T-cell (primary cell): ENCODE measurements around the gene PLA2G15. TPM values are rescaled to one million over a fixed set of nuclear protein-coding genes. Genes with fewer than 3 reads are reported as not detected.

ENCODE experiments used
- ATAC-seq, 4 experiments: fragments of 200-7000 bp in 3 of 4; fragments of 150-1000 bp in 1 of 4; cut with Tn5 transposase; replicated peaks in 1 of 4; 1 replicate in 3 of 4; 2 replicates in 1 of 4; pipeline ENCODE4 v1.10.0; 2021; ENCODE audit warnings: moderate library complexity in 3 of 4, mild to moderate bottlenecking in 2 of 4, moderate number of reproducible peaks in 1 of 4
- CTCF ChIA-PET, 2 donors: fragments of 300-600 bp; sonication (Branson Sonifier 250); formaldehyde crosslinking; loops; one replicate each; lab custom pipeline; 2022; ENCODE audit warnings: antibody characterized with exemption in 2 of 2; lab: Charles Lee
- POLR2A ChIA-PET, 2 donors: fragments of 300-600 bp; sonication (Branson Sonifier 250); formaldehyde crosslinking; loops; one replicate each; lab custom pipeline; 2022; ENCODE audit warnings: antibody characterized with exemption in 2 of 2; lab: Charles Lee
- DNase-seq, 35 experiments: peaks; one replicate each; pipeline versions ENCODE4 v3.0.0 to v3.0.0-alpha.2; 2013 to 2023
- H3K27ac ChIP-seq: one replicate; pipeline ENCODE4 v1.5.1; 2013; ENCODE audit warnings: low read length
- H3K27me3 ChIP-seq, 2 experiments: replicated peaks in 1 of 2; 1 replicate in 1 of 2; 2 replicates in 1 of 2; pipeline versions ENCODE4 v1.6.1 to v1.7.0; 2013; ENCODE audit warnings: low read length in 1 of 2, mixed read lengths in 1 of 2; ENCODE audit not compliant: control insufficient read depth in 2 of 2, insufficient read depth in 2 of 2; ENCODE audit errors: extremely low read depth in 1 of 2
- H3K36me3 ChIP-seq, 2 donors: 1 replicate in 1 of 2; 2 replicates in 1 of 2; pipeline versions ENCODE4 v1.6.1 to v1.7.0; 2013; ENCODE audit warnings: low read length in 1 of 2; ENCODE audit not compliant: control insufficient read depth in 2 of 2, insufficient read depth in 1 of 2; ENCODE audit errors: extremely low read depth in 1 of 2
- H3K4me1 ChIP-seq, 2 experiments: 1 replicate in 1 of 2; 2 replicates in 1 of 2; pipeline versions ENCODE4 v1.6.1 to v1.7.0; 2013; ENCODE audit warnings: low read length in 2 of 2, mixed read lengths in 1 of 2; ENCODE audit not compliant: insufficient read depth in 2 of 2, control insufficient read depth in 1 of 2; ENCODE audit errors: extremely low read depth in 1 of 2
- H3K4me3 ChIP-seq, 2 donors: 1 replicate in 1 of 2; 2 replicates in 1 of 2; pipeline versions ENCODE4 v1.5.1 to v1.7.0; 2013; ENCODE audit warnings: mild to moderate bottlenecking in 2 of 2, low read length in 1 of 2, moderate library complexity in 1 of 2; ENCODE audit not compliant: control insufficient read depth in 1 of 2; ENCODE audit errors: extremely low read depth in 1 of 2
- H3K9me3 ChIP-seq: 2 replicates; pipeline ENCODE4 v1.7.0; 2013
- H3K27ac Mint-ChIP-seq, 2 donors: one replicate each; pipeline ENCODE4 v1.8.0; 2020 to 2021; ENCODE audit warnings: mild to moderate bottlenecking in 2 of 2, mixed read lengths in 2 of 2
- H3K27me3 Mint-ChIP-seq, 2 donors: one replicate each; pipeline ENCODE4 v1.8.0; 2021 to 2022; ENCODE audit warnings: mixed read lengths in 2 of 2
- H3K36me3 Mint-ChIP-seq: one replicate; pipeline ENCODE4 v1.8.0; 2021; ENCODE audit warnings: mixed read lengths
- H3K4me1 Mint-ChIP-seq, 3 donors: one replicate each; pipeline ENCODE4 v1.8.0; 2020 to 2022; ENCODE audit warnings: mixed read lengths in 3 of 3, mild to moderate bottlenecking in 1 of 3
- H3K4me3 Mint-ChIP-seq, 3 donors: one replicate each; pipeline ENCODE4 v1.8.0; 2020 to 2022; ENCODE audit warnings: mild to moderate bottlenecking in 3 of 3, mixed read lengths in 3 of 3, moderate library complexity in 3 of 3
- H3K9me3 Mint-ChIP-seq, 3 donors: one replicate each; pipeline ENCODE4 v1.8.0; 2020 to 2022; ENCODE audit warnings: mixed read lengths in 3 of 3
- WGBS: methylation state at CpG from one replicate; pipeline ENCODE4 v1.1.5; 2013; ENCODE audit warnings: missing lambda C conversion rate; ENCODE audit not compliant: insufficient coverage; 5-methylcytosine and 5-hydroxymethylcytosine counted together
- total RNA-seq, 35 experiments: library from RNA in 6 of 35; stranded (reverse) in 6 of 35; fragments of 120-200 nt in 1 of 35; gene quantifications; one replicate each; pipeline versions ENCODE4 v1.2.1 to v1.2.4 and lab custom pipeline; 2013 to 2026

The PLA2G15 gene
- total RNA-seq, 5 donors from 2014 or later (not counting 1 experiment from before 2014, with no cell fraction given) = 8.7 to 16.4 (median 10.9) TPM

DNA sequence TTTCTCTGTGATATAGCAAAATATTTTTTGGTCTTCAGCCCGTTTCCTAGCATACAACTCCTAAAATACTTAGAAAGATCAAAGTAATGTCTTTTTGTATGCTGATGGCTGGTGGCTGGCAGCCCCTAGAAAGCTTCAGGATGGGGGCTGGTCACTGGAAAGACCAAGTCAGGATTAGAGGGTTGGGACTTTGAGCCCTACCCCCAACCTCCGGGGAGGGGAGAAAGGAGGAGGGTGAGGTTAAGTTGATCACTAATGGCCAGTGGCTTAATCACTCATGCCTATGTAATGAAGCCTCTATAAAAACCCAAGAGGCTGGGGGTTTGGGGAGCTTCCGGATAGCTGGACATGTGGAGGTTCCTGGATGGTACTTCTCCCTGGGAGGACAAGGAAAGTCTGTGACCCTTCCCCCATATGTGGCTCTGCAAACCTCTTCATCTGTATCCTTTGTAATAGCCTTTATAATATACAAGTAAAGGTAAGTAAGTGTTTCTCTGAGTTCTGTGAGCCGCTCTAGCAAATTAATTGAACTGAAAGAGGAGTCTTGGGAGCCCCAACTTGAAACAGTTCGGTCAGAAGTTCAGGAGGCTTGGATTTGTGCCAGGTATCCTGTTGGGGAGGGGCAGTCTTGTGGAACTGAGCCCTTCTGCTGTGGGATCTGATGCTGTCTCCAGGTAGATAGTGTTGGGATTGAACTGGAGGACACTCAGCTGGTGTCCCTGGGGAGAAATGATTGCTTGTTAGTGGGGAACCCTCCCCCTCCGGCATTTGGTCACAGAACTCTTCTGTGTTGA is 22.6 kb downstream of the PLA2G15 start:
- ATAC-seq = no peak
- Histone ChIP-seq H3K9me3 (no peaks in the 10 kb centered on the region), H3K27ac (peak overlapping the region; percentile 75), H3K27me3 (no peaks in the 10 kb centered on the region), H3K4me3 (no peak overlapping the region), H3K4me1 (peaks cover 55 to 87% of the 10 kb centered on the region in 2 experiments), H3K36me3 (peaks cover 4 to 24% of the 10 kb centered on the region in 2 donors)
- ChIA-PET POLR2A (interaction anchor here (0.6 to 1.0 kb wide), 3 partner anchors 18 to 20 kb away, joined by 3 to 5 read pairs (median 3); no protein-coding TSS in a partner anchor), CTCF (interaction anchor here in 1 of 2 donors (0.5 to 1.2 kb wide), 3 partner anchors 18 to 49 kb away, joined by 3 to 4 read pairs (median 4); partner anchors contain the start of genes PRMT7 and SLC7A6OS)
- peaks cover 7% of the 10 kb centered on the region for H3K36me3 Mint-ChIP-seq
- peak overlapping the region; percentile 39 to 96 (median 45) for H3K4me3 Mint-ChIP-seq
- WGBS = 80% methylated on average over 2 of the region's 6 CpGs
- H3K4me1 Mint-ChIP-seq = peaks cover 74 to 86% (median 83%) of the 10 kb centered on the region in 3 donors
- no peaks in the 10 kb centered on the region for H3K27me3 Mint-ChIP-seq
- H3K27ac Mint-ChIP-seq = peak overlapping the region; percentile 90 to 100
- no peaks in the 10 kb centered on the region for H3K9me3 Mint-ChIP-seq
- no peak for DNase-seq

DNA sequence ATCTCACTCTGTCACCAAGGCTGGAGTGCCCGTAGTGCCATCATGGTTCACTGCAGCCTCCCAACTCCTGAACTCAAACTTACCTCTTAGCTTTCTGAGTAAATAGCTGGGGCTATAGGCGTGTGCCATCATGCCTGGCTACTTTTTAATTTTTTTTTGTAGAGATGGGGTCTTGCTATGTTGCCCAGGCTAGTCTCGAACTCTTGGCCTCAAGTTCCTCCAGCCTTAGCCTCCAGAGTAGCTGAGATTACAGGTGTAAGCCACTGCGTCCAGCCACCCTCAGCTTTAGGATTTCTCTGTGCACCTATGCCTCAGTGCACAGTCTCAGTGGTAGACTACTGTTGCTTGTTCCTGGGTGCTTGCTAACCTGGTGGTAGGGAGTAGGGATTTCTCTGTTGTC is 24.6 kb downstream of the PLA2G15 start:
- Histone ChIP-seq H3K4me1 (peaks cover 75 to 94% of the 10 kb centered on the region in 2 experiments), H3K27me3 (no peaks in the 10 kb centered on the region), H3K27ac (peak overlapping the region; percentile 75), H3K9me3 (no peaks in the 10 kb centered on the region), H3K4me3 (no peak overlapping the region), H3K36me3 (peaks cover 4 to 38% of the 10 kb centered on the region in 2 donors)
- DNase-seq = no peak
- Mint-ChIP-seq H3K4me1 (peaks cover 83 to 94% (median 92%) of the 10 kb centered on the region in 3 donors), H3K27ac (peak overlapping the region; percentile 98 to 100), H3K4me3 (peak overlapping the region in 2 of 3 donors; percentile 21 to 51), H3K9me3 (no peaks in the 10 kb centered on the region), H3K36me3 (peaks cover 23% of the 10 kb centered on the region), H3K27me3 (no peaks in the 10 kb centered on the region)
- POLR2A ChIA-PET = interaction anchor here (0.7 to 1.5 kb wide), 3 partner anchors 16 to 176 kb away, joined by 3 to 5 read pairs (median 3); partner anchors contain the start of genes PRMT7 (in 1 of the 2) and SLC7A6OS (in 1 of the 2)
- ATAC-seq = no peak
- CTCF ChIA-PET = interaction anchor here in 1 of 2 donors (0.7 kb wide), 1 partner anchor 45 kb away, joined by 3 read pairs; no protein-coding TSS in a partner anchor
- 93% methylated on average over 2 of the region's 4 CpGs for WGBS

DNA sequence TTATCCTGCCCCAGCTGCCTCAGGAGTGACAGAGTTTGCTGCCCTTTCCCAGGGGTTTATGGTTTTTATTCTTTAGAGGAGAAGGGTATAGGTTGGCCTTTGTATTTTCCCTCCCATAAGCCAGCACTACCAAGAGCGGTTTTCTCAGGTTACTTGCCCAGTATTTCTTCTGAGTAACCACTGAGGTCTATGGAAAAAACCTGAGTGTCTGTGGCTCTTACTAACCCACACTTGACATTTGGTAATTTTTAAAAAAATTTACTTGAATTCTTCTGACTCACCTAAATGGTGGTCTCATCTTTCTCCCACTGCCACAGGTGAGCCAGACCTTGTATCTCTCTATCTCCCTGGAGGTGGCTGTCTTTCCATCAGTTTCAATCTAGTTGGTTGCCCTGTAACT is 25.2 kb downstream of the PLA2G15 start:
- peaks cover 4 to 41% of the 10 kb centered on the region in 2 donors for H3K36me3 ChIP-seq
- H3K4me3 Mint-ChIP-seq = peak overlapping the region in 1 of 3 donors; percentile 51

DNA sequence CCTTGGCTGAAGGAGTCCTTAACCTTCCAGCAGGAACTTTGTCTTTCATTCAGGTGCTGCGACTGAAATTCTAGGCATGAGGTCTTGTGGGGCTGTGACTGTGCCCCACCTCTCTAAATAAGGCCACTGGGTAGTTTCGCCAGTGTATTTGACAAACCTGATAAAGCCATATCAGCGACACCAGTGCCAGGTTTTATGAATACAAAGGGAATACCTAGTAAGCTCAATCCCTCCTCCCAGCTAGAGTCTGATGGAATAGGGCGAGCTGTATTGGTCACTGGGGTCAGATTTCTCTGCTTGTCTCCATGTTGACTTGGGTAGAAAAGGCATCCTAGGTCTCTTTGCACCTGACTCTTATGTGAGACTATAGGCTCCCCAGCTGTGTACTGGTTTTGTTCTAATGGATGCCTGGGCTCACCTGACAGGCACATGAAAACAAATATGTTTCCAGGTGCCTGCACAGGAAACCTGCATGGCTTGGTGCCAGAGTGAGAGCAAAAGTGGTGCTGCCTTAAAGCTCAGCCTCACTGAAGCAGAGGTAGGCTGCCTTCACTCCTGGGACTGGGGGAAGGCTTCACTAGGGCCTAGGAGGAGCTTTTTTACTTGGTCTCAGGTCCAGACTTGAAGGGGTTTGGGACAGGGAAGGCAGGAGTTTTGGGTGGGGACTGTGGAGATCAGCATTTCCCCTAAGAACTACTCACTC is 27.5 kb downstream of the PLA2G15 start:
- ATAC-seq = peak; percentile 58 to 70 (median 64)
- H3K27ac Mint-ChIP-seq = peak overlapping the region; percentile 98 to 100
- no peaks in the 10 kb centered on the region for H3K27me3 ChIP-seq
- WGBS = no CpG with 5 or more reads among the region's 4 CpGs
- peak overlapping the region; percentile 5 to 6 for H3K4me3 ChIP-seq
- DNase-seq = peak; percentile 58 to 84 (median 76)
- H3K9me3 Mint-ChIP-seq = no peaks in the 10 kb centered on the region
- H3K4me3 Mint-ChIP-seq = peak overlapping the region; percentile 50 to 80 (median 73)
- no peaks in the 10 kb centered on the region for H3K9me3 ChIP-seq
- H3K36me3 Mint-ChIP-seq = peaks cover 29% of the 10 kb centered on the region
- peaks cover 82 to 96% of the 10 kb centered on the region in 2 experiments for H3K4me1 ChIP-seq
- H3K36me3 ChIP-seq = peaks cover 4 to 42% of the 10 kb centered on the region in 2 donors
- ChIA-PET CTCF (interaction anchor here (0.6 to 2.0 kb wide), 10 partner anchors 9 to 249 kb away, joined by 3 to 14 read pairs (median 6); partner anchors contain the start of genes SLC7A6 (in 2 of the 2), DDX28 (in 1 of the 2) and DUS2 (in 1 of the 2)), POLR2A (interaction anchor here (0.6 to 1.7 kb wide), 5 partner anchors 9 to 860 kb away, joined by 4 to 12 read pairs (median 8); partner anchors contain the start of gene SLC7A6 (in 1 of the 2))
- H3K4me1 Mint-ChIP-seq = peaks cover 87 to 92% (median 87%) of the 10 kb centered on the region in 3 donors
- H3K27me3 Mint-ChIP-seq = no peaks in the 10 kb centered on the region
- H3K27ac ChIP-seq = peak overlapping the region; percentile 75

More for the DNA sequence above, 25.2 kb downstream of the PLA2G15 start:
- no peaks in the 10 kb centered on the region for H3K27me3 Mint-ChIP-seq
- peak overlapping the region; percentile 75 for H3K27ac ChIP-seq
- no peaks in the 10 kb centered on the region for H3K27me3 ChIP-seq
- ChIA-PET POLR2A (interaction anchor here (0.6 to 1.5 kb wide), 3 partner anchors 15 to 177 kb away, joined by 3 to 5 read pairs (median 3); no protein-coding TSS in a partner anchor), CTCF (interaction anchor here (0.6 to 0.7 kb wide), 2 partner anchors 9 to 10 kb away, joined by 3 read pairs; no protein-coding TSS in a partner anchor)
- no peaks in the 10 kb centered on the region for H3K9me3 ChIP-seq
- H3K4me1 ChIP-seq = peaks cover 79 to 95% of the 10 kb centered on the region in 2 experiments
- peak overlapping the region; percentile 98 to 100 for H3K27ac Mint-ChIP-seq
- H3K4me3 ChIP-seq = peak overlapping the region in 1 of 2 donors; percentile 15
- peaks cover 24% of the 10 kb centered on the region for H3K36me3 Mint-ChIP-seq
- peaks cover 89 to 94% (median 94%) of the 10 kb centered on the region in 3 donors for H3K4me1 Mint-ChIP-seq
- ATAC-seq (no peak), DNase-seq (peak in 1 of 35 experiments; percentile 36)
- no peaks in the 10 kb centered on the region for H3K9me3 Mint-ChIP-seq
- no CpG with 5 or more reads among the region's 1 CpG for WGBS

DNA sequence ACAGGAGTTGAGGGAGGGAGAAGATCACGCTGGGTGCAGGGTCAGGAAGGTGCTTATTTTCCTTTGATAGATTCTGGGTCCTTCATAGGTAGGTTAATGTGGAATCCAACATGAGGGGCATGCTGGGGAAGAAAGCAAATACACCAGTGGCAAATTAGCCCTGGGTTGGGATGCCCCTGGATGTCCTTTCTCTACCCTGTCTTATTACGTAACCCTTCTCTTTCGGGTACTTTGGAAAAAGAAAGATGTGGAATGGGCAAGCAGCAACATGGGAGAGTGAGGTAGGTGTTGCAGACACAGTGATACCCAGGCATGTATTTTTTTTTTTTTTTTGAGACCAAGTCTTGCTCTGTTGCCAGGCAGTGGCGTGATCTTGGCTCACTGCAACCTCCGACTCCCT is 28.3 kb downstream of the PLA2G15 start:
- no peak for ATAC-seq
- H3K27me3 ChIP-seq = no peaks in the 10 kb centered on the region
- H3K36me3 Mint-ChIP-seq = peaks cover 29% of the 10 kb centered on the region
- ChIA-PET CTCF (interaction anchor here (0.6 to 2.0 kb wide), 9 partner anchors 9 to 68 kb away, joined by 3 to 14 read pairs (median 7); partner anchors contain the start of gene SLC7A6 (in 2 of the 2)), POLR2A (interaction anchor here (1.0 to 1.7 kb wide), 3 partner anchors 9 to 15 kb away, joined by 8 to 12 read pairs (median 8); partner anchors contain the start of gene SLC7A6 (in 1 of the 2))
- WGBS = 92% methylated on average over 2 of the region's 5 CpGs
- H3K4me3 Mint-ChIP-seq = peak overlapping the region; percentile 50 to 80 (median 73)
- H3K4me1 ChIP-seq = peaks cover 77 to 93% of the 10 kb centered on the region in 2 experiments
- peak overlapping the region; percentile 98 to 100 for H3K27ac Mint-ChIP-seq
- no peaks in the 10 kb centered on the region for H3K9me3 Mint-ChIP-seq
- DNase-seq = no peak
- no peaks in the 10 kb centered on the region for H3K27me3 Mint-ChIP-seq
- peaks cover 79 to 84% (median 79%) of the 10 kb centered on the region in 3 donors for H3K4me1 Mint-ChIP-seq
- H3K27ac ChIP-seq = peak overlapping the region; percentile 75
- H3K4me3 ChIP-seq = no peak overlapping the region
- no peaks in the 10 kb centered on the region for H3K9me3 ChIP-seq
- peaks cover 4 to 35% of the 10 kb centered on the region in 2 donors for H3K36me3 ChIP-seq
